ENCODE measurements around the gene ZPR1. TPM values are rescaled to one million over a fixed set of nuclear protein-coding genes. Genes with fewer than 3 reads are reported as not detected.
"Not testable (repeated sequence)": the region's sequence is repeated elsewhere in the genome, so short reads cannot be mapped to it uniquely, and the experiment has no call there.

The ZPR1 gene, protein sequence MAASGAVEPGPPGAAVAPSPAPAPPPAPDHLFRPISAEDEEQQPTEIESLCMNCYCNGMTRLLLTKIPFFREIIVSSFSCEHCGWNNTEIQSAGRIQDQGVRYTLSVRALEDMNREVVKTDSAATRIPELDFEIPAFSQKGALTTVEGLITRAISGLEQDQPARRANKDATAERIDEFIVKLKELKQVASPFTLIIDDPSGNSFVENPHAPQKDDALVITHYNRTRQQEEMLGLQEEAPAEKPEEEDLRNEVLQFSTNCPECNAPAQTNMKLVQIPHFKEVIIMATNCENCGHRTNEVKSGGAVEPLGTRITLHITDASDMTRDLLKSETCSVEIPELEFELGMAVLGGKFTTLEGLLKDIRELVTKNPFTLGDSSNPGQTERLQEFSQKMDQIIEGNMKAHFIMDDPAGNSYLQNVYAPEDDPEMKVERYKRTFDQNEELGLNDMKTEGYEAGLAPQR
- total RNA-seq (2014; rRNA removed; shearing (Covaris generic)): 66.3 and 75.0 TPM in 2 replicates

DNA sequence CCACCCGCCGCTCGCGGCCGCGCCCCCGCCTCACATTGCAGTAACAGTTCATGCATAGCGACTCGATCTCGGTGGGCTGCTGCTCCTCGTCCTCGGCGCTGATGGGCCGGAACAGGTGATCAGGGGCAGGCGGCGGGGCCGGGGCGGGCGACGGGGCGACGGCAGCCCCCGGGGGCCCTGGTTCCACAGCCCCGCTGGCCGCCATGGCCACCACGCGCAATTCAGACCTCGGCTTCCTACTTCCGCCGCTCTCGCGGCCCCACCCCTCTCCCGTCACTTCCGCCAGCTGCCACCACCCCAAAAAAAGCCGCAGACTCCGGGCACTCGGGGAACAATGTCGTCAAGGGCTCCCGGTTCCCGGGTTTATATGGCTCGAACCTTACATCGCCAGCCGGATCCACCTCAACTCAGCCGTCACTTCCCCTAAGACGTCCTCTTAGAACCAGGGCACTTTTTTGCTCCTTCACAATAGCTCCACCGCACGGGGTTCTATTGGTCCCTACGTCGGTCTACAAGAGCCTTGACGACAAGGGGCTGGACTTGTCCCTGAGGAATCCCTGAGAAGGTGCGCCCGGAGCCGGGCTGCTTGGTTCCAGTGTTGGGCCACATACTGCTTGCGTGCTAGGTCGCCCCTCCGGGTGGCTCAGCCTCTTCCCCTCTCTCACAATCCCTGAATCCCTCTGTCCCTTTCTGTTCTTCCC is at the start of gene ZPR1:
Gene ZPR1 (minus strand): TSS at position 238 of the 701 bp plus-strand sequence. CDS start 33 bp downstream, at position 205.
- peak within 1 kb of the TSS; percentile 64 for H3K4me3 ChIP-seq (ENCODE audit: insufficient read depth, low read depth, low read length)
- DNase-seq: peak; percentile 92

GRCh38 chr11:116836632-116836991 is 48.8 kb upstream of the ZPR1 start:
- no peaks in the 10 kb centered on the region for H3K36me3 ChIP-seq (replicated peaks; ENCODE audit: control insufficient read depth, insufficient read depth, low read length)

More for the DNA sequence above, at the start of gene ZPR1:
- H3K36me3 ChIP-seq (replicated peaks; ENCODE audit: control insufficient read depth, insufficient read depth, low read length): peaks cover 31% of the 10 kb centered on the region
- H3K27me3 ChIP-seq (ENCODE audit: control insufficient read depth, insufficient read depth, low read length): peaks cover 6% of the 10 kb centered on the region

GRCh38 chr11:116835791-116836631 is 48.2 kb upstream of the ZPR1 start:
- Histone ChIP-seq H3K27me3 (ENCODE audit: control insufficient read depth, insufficient read depth, low read length) (peaks cover 3% of the 10 kb centered on the region; the same call in 1 of the 2 replicates), H3K4me3 (ENCODE audit: insufficient read depth, low read depth, low read length) (peak overlapping the region; percentile 54), H3K36me3 (replicated peaks; ENCODE audit: control insufficient read depth, insufficient read depth, low read length) (no peaks in the 10 kb centered on the region)
- peak; percentile 93 for DNase-seq

More at GRCh38 chr11:116836632-116836991, 48.8 kb upstream of the ZPR1 start:
- Histone ChIP-seq H3K27me3 (ENCODE audit: control insufficient read depth, insufficient read depth, low read length) (peaks cover 3% of the 10 kb centered on the region; the same call in 1 of the 2 replicates), H3K4me3 (ENCODE audit: insufficient read depth, low read depth, low read length) (no peak overlapping the region)
- DNase-seq: no peak

DNA sequence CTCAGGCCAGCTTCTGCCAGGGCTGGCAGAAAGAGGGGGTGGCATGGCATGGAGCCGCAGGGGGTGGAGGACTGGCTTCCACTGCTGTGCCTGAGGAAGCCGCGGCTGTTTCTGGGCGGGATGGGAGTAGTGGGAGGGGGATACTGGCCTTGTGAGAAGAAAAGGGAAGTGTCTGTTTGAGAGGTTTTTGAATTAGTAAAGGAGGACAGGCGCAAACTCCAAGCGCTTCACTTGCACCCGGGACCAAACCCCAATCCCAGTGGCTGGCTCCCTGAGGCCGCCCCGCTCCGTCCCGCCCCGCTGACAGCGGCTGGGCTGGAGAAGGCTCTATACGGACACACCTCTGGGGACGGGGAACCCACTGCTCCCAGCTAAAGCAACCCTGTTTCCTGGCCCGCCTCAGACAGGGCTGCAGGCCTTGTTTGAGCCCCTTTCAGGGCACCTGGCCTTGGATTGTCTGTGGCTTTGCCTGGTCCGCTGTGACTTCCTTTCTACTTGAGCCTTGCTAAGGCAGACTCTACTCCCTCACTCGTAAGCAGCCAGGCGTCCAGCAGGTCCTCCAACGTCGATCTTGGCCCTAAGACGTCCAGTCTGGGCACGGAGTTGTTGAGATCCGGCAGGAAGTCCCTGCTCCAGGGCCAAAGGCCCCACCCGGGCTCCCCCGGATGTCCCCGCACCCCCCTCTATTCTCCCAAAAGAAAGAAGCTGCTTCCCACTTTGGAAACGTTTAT is 47.4 kb upstream of the ZPR1 start:
- peak; percentile 74 for DNase-seq
- Histone ChIP-seq H3K27me3 (ENCODE audit: control insufficient read depth, insufficient read depth, low read length) (peaks cover 3% of the 10 kb centered on the region; the same call in 1 of the 2 replicates), H3K4me3 (ENCODE audit: insufficient read depth, low read depth, low read length) (peak overlapping the region; percentile 54), H3K36me3 (replicated peaks; ENCODE audit: control insufficient read depth, insufficient read depth, low read length) (no peaks in the 10 kb centered on the region)

DNA sequence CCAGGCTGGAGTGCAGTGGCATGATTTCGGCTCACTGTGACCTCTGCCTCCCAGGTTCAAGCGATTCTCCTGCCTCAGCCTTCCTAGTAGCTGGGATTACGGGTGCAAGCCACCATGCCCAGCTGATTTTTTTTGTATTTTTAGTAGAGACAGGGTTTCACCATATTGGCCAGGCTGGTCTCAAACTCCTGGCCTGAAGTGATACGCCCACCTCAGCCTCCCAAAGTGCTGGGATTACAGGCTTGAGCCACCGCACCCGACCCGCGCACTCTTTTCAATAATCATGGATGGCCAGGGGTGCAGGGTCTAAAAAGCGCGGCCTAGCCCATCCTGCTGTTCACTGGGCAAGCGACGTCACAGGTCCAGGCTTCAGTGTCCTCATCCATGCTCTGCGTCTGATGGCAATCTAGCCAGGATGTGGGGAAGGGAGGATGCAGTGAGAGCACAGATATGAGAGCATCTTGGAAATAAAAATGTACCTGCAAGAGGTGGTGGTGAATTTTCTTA is 46.8 kb upstream of the ZPR1 start:
- H3K4me3 ChIP-seq (ENCODE audit: insufficient read depth, low read depth, low read length); H3K27me3 ChIP-seq (ENCODE audit: control insufficient read depth, insufficient read depth, low read length); H3K36me3 ChIP-seq (replicated peaks; ENCODE audit: control insufficient read depth, insufficient read depth, low read length); DNase-seq: not testable (repeated sequence)

DNA sequence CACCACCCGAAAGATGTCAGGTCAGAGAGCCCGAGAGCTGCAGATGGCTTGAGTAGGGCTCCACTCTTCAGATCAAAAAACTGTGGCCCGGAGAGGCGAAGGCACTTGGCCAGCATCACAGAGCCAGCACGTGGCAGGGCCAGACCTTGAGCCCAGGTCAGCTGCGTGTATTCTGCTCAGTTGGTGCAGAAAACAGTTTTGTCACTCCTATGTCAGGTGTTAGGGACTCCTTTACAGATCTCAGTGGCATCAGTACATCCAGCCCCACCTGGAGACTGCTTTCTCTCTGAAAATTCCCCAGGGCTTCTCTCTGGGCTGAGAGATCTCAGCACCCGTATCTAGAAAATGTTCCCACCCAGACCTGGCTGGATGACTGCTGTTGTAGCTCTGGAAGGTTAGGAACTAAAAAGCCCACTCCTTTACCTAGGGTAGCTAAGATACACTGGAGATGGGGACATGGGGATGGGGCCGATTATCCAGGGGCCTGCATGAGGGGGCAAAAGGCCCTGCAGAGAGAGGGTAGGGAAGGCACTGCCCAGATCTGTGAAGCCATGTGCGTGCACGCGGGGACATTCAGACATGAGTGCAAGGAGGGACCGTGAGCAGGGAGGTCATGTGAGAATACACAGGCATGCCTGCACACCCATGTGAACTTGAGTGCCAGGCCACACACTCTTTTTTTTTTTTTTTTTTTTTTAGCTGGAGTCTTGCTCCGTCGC is 46.2 kb upstream of the ZPR1 start:
- Histone ChIP-seq H3K27me3 (ENCODE audit: control insufficient read depth, insufficient read depth, low read length) (peaks cover 3% of the 10 kb centered on the region; the same call in 1 of the 2 replicates), H3K4me3 (ENCODE audit: insufficient read depth, low read depth, low read length) (no peak overlapping the region), H3K36me3 (replicated peaks; ENCODE audit: control insufficient read depth, insufficient read depth, low read length) (no peaks in the 10 kb centered on the region)
- DNase-seq: no peak

- H3K36me3 ChIP-seq (replicated peaks; ENCODE audit: control insufficient read depth, insufficient read depth, low read length): no peaks in the 10 kb centered on the region
- H3K27me3 ChIP-seq (ENCODE audit: control insufficient read depth, insufficient read depth, low read length): peaks cover 3% of the 10 kb centered on the region; the same call in 1 of the 2 replicates
- DNase-seq: no peak
- H3K4me3 ChIP-seq (ENCODE audit: insufficient read depth, low read depth, low read length): no peak overlapping the region
Measured at GRCh38 chr11:116833491-116833815, 45.6 kb upstream of the ZPR1 start.

DNA sequence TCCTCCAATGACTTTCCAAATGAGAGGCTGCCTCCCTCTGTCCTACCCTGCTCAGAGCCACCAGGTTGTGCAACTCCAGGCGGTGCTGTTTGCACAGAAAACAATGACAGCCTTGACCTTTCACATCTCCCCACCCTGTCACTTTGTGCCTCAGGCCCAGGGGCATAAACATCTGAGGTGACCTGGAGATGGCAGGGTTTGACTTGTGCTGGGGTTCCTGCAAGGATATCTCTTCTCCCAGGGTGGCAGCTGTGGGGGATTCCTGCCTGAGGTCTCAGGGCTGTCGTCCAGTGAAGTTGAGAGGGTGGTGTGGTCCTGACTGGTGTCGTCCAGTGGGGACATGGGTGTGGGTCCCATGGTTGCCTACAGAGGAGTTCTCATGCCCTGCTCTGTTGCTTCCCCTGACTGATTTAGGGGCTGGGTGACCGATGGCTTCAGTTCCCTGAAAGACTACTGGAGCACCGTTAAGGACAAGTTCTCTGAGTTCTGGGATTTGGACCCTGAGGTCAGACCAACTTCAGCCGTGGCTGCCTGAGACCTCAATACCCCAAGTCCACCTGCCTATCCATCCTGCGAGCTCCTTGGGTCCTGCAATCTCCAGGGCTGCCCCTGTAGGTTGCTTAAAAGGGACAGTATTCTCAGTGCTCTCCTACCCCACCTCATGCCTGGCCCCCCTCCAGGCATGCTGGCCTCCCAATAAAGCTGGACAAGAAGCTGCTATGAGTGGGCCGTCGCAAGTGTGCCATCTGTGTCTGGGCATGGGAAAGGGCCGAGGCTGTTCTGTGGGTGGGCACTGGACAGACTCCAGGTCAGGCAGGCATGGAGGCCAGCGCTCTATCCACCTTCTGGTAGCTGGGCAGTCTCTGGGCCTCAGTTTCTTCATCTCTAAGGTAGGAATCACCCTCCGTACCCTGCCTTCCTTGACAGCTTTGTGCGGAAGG is 44.8 kb upstream of the ZPR1 start:
- Histone ChIP-seq H3K27me3 (ENCODE audit: control insufficient read depth, insufficient read depth, low read length) (peaks cover 3% of the 10 kb centered on the region; the same call in 1 of the 2 replicates), H3K4me3 (ENCODE audit: insufficient read depth, low read depth, low read length) (no peak overlapping the region), H3K36me3 (replicated peaks; ENCODE audit: control insufficient read depth, insufficient read depth, low read length) (no peaks in the 10 kb centered on the region)
- DNase-seq: no peak

DNA sequence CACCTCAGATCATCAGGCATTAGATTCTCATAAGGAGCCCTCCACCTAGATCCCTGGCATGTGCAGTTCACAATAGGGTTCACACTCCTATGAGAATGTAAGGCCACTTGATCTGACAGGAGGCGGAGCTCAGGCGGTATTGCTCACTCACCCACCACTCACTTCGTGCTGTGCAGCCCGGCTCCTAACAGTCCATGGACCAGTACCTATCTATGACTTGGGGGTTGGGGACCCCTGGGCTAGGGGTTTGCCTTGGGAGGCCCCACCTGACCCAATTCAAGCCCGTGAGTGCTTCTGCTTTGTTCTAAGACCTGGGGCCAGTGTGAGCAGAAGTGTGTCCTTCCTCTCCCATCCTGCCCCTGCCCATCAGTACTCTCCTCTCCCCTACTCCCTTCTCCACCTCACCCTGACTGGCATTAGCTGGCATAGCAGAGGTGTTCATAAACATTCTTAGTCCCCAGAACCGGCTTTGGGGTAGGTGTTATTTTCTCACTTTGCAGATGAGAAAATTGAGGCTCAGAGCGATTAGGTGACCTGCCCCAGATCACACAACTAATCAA is 44.0 kb upstream of the ZPR1 start:
- peaks cover 3% of the 10 kb centered on the region; the same call in 1 of the 2 replicates for H3K27me3 ChIP-seq (ENCODE audit: control insufficient read depth, insufficient read depth, low read length)
- H3K36me3 ChIP-seq (replicated peaks; ENCODE audit: control insufficient read depth, insufficient read depth, low read length): no peaks in the 10 kb centered on the region
- H3K4me3 ChIP-seq (ENCODE audit: insufficient read depth, low read depth, low read length): no peak overlapping the region
- no peak for DNase-seq

GRCh38 chr11:116830184-116830912 is 42.5 kb upstream of the ZPR1 start:
- peak; percentile 22 for DNase-seq
- peaks cover 2% of the 10 kb centered on the region; the same call in 1 of the 2 replicates for H3K27me3 ChIP-seq (ENCODE audit: control insufficient read depth, insufficient read depth, low read length)
- H3K36me3 ChIP-seq (replicated peaks; ENCODE audit: control insufficient read depth, insufficient read depth, low read length): no peaks in the 10 kb centered on the region
- H3K4me3 ChIP-seq (ENCODE audit: insufficient read depth, low read depth, low read length): no peak overlapping the region

GRCh38 chr11:116829525-116830183 is 41.8 kb upstream of the ZPR1 start, which contains the start of gene APOC3:
Gene APOC3 (plus strand): TSS chr11:116829907. CDS start chr11:116830583, 676 bp downstream.
- no peak within 1 kb of the TSS for H3K4me3 ChIP-seq (ENCODE audit: insufficient read depth, low read depth, low read length)
- H3K36me3 ChIP-seq (replicated peaks; ENCODE audit: control insufficient read depth, insufficient read depth, low read length): no peaks in the 10 kb centered on the region
- no peaks in the 10 kb centered on the region; the same call in 1 of the 2 replicates for H3K27me3 ChIP-seq (ENCODE audit: control insufficient read depth, insufficient read depth, low read length)
- DNase-seq: peak; percentile 42
